Stomach (tissue), 4 donors: ENCODE measurements around the gene AP1S2.

Source experiments
- CTCF ChIP-seq, 7 experiments: fragments of 450-650 bp in 4 of 7; fragments of 200-600 bp in 3 of 7; sonication (generic) in 3 of 7; IDR thresholded peaks; one replicate each; pipeline ENCODE4 v1.5.1; 2016 to 2019; ENCODE audit warnings: antibody characterized with exemption in 7 of 7, control low read depth in 2 of 7, mild to moderate bottlenecking in 1 of 7
- EP300 ChIP-seq: sonication (generic); formaldehyde crosslinking; IDR thresholded peaks from one replicate; pipeline ENCODE4 v1.6.1; 2017; ENCODE audit warnings: antibody characterized with exemption
- POLR2A ChIP-seq, 4 donors: fragments of 450-650 bp; IDR thresholded peaks; one replicate each; pipeline ENCODE4 v1.6.1; 2016; ENCODE audit warnings: antibody characterized with exemption in 4 of 4, control low read depth in 2 of 4, mild to moderate bottlenecking in 1 of 4, moderate library complexity in 1 of 4
- POLR2AphosphoS5 ChIP-seq, 3 donors: sonication (generic); formaldehyde crosslinking; IDR thresholded peaks; one replicate each; pipeline ENCODE4 v1.6.1; 2016; ENCODE audit warnings: antibody characterized with exemption in 3 of 3

- no peak for TF ChIP-seq CTCF (IDR thresholded peaks at IDR 0.05)
- TF ChIP-seq POLR2AphosphoS5 (IDR thresholded peaks at IDR 0.05): no peak
- no peak for TF ChIP-seq POLR2A (IDR thresholded peaks at IDR 0.05)
- no peak for TF ChIP-seq EP300
Measured at GRCh38 chrX:15848576-15848975, 6.0 kb downstream of the AP1S2 start.
